Panc1 (cell line): ENCODE measurements around the gene MAD1L1. TPM values are rescaled to one million over a fixed set of nuclear protein-coding genes. Genes with fewer than 3 reads are reported as not detected.

Source experiments
- ATAC-seq: fragments of 200-7000 bp; cut with Tn5 transposase; 2 replicates; pipeline ENCODE4 v1.9.1; 2020; ENCODE audit warnings: mild to moderate bottlenecking, moderate library complexity
- BruUV-seq: library from RNA; stranded (reverse); fragments of 400-500 nt; replicated peaks from 2 replicates; lab custom pipeline; 2021; lab: Mats Ljungman, UMichigan
- CTCF ChIA-PET: fragments of 300-600 bp; sonication (Branson Sonifier 250); formaldehyde crosslinking; loops from one replicate; lab custom pipeline; 2022; ENCODE audit warnings: antibody characterized with exemption; lab: Charles Lee
- POLR2A ChIA-PET: fragments of 300-600 bp; sonication (Branson Sonifier 250); formaldehyde crosslinking; loops from one replicate; lab custom pipeline; 2022; ENCODE audit warnings: antibody characterized with exemption; lab: Charles Lee
- DNase-seq: peaks from one replicate; pipeline ENCODE4 v3.0.0-alpha.2; 2010; ENCODE audit warnings: low read depth, low spot score
- H3K27ac ChIP-seq: 2 replicates; pipeline ENCODE4 v1.5.1; 2011; ENCODE audit warnings: mild to moderate bottlenecking, low read length, inconsistent platforms
- H3K27me3 ChIP-seq: fragments of 200-500 bp; sonication (Bioruptor generic); 2 replicates; pipeline ENCODE4 v1.6.0; 2014; ENCODE audit warnings: low read length, inconsistent platforms; ENCODE audit not compliant: control insufficient read depth, insufficient read depth
- H3K36me3 ChIP-seq: fragments of 200-500 bp; sonication (Bioruptor generic); 2 replicates; pipeline ENCODE4 v1.5.1; 2014; ENCODE audit warnings: inconsistent platforms, mild to moderate bottlenecking, low read length, moderate library complexity; ENCODE audit not compliant: control insufficient read depth, insufficient read depth
- H3K4me1 ChIP-seq: 2 replicates; pipeline ENCODE4 v1.5.1; 2011; ENCODE audit warnings: inconsistent platforms, mild to moderate bottlenecking, low read length, moderate library complexity; ENCODE audit not compliant: control insufficient read depth, insufficient read depth
- H3K4me3 ChIP-seq, 2 experiments: 2 replicates each; pipeline ENCODE4 v1.5.1; 2011 to 2012; ENCODE audit warnings: low read depth in 2 of 2, low read length in 2 of 2, mild to moderate bottlenecking in 2 of 2, inconsistent platforms in 1 of 2, moderate library complexity in 1 of 2
- H3K9me3 ChIP-seq: fragments of 200-500 bp; sonication (Bioruptor generic); 2 replicates; pipeline ENCODE4 v1.5.1; 2014; ENCODE audit warnings: low read depth, mild to moderate bottlenecking, inconsistent platforms, low read length, moderate library complexity; ENCODE audit not compliant: control insufficient read depth, insufficient read depth
- CTCF ChIP-seq: fragments of 450-650 bp; IDR thresholded peaks from 2 replicates; pipeline ENCODE4 v1.5.1; 2017; ENCODE audit warnings: mild to moderate bottlenecking
- POLR2AphosphoS5 ChIP-seq: IDR thresholded peaks from 2 replicates; pipeline ENCODE4 v1.6.1; 2012; ENCODE audit warnings: mild to moderate bottlenecking, low read depth, low read length, moderate library complexity
- REST ChIP-seq, 2 experiments: IDR thresholded peaks; 2 replicates each; pipeline ENCODE4 v1.6.1; 2011 to 2012; ENCODE audit warnings: low read depth in 2 of 2, control low read depth in 1 of 2, low read length in 1 of 2, mild to moderate bottlenecking in 1 of 2, moderate library complexity in 1 of 2; ENCODE audit not compliant: insufficient read depth in 1 of 2
- SIN3A ChIP-seq: IDR thresholded peaks from 2 replicates; pipeline ENCODE4 v1.6.1; 2012; ENCODE audit warnings: low read depth, mild to moderate bottlenecking, low read length, moderate library complexity, borderline replicate concordance; ENCODE audit not compliant: insufficient read depth
- TCF7L2 ChIP-seq: IDR thresholded peaks from 2 replicates; pipeline ENCODE4 v1.6.1; 2011; ENCODE audit warnings: mild to moderate bottlenecking, low read depth, low read length, inconsistent platforms
- in situ Hi-C: cut with HindIII; loops from 2 replicates; pipeline ENCODE4 v1.10.0; 2016; ENCODE audit warnings: low sequenced_read_pairs, low pct_unique_long_range_greater_than_20kb
- intact Hi-C: fragments of 100-400 bp; cut with micrococcal nuclease; formaldehyde crosslinking; loops from one replicate; pipeline ENCODE4 v1.10.0; 2022; ENCODE audit not compliant: unreplicated experiment
- total RNA-seq: library from RNA; stranded (reverse); gene quantifications from one replicate; pipeline ENCODE4 v1.2.1, GENCODE V29; 2021; ENCODE audit not compliant: unreplicated experiment

MAD1L1 gene
- total RNA-seq, 1 experiment from 2014 or later, result 70.8 TPM

GRCh38 chr7:2228921-2229320, 3.8 kb downstream of the MAD1L1 start:
- intact Hi-C loops (no loop called here), in situ Hi-C loops (no loop called here)
- H3K9me3 ChIP-seq, result no peaks in the 10 kb centered on the region
- no peak for TF ChIP-seq TCF7L2
- no peak for TF ChIP-seq POLR2AphosphoS5
- TF ChIP-seq CTCF, result no peak
- no peak for TF ChIP-seq REST (IDR thresholded peaks at IDR 0.05; ENCODE audit: insufficient read depth in 1 of 2, low read depth in 2 of 2, low read length in 1 of 2)
- TF ChIP-seq SIN3A, result no peak
- ATAC-seq (no peak), DNase-seq (no peak)
- H3K36me3 ChIP-seq, result peaks cover 7% of the 10 kb centered on the region
- BruUV-seq, result no TSS peak
- peaks cover 9% of the 10 kb centered on the region; the same call in 1 of the 2 replicates for H3K4me1 ChIP-seq
- no peak overlapping the region for H3K4me3 ChIP-seq
- POLR2A ChIA-PET, result no interaction called here
- H3K27me3 ChIP-seq, result no peaks in the 10 kb centered on the region
- H3K27ac ChIP-seq, result no peak overlapping the region
- CTCF ChIA-PET, result interaction anchor here (0.6 kb wide), 1 partner anchor 119 kb away, joined by 6 read pairs; no protein-coding TSS in a partner anchor

GRCh38 chr7:2227699-2228098, 5.0 kb downstream of the MAD1L1 start:
- Histone ChIP-seq H3K4me1 (peaks cover 6% of the 10 kb centered on the region; the same call in 1 of the 2 replicates), H3K4me3 (no peak overlapping the region), H3K9me3 (no peaks in the 10 kb centered on the region), H3K36me3 (peaks cover 7% of the 10 kb centered on the region), H3K27me3 (no peaks in the 10 kb centered on the region), H3K27ac (no peak overlapping the region)
- intact Hi-C loops, result no loop called here
- in situ Hi-C loops, result no loop called here
- no peak for DNase-seq
- TF ChIP-seq TCF7L2, result no peak
- no peak for TF ChIP-seq SIN3A
- TF ChIP-seq POLR2AphosphoS5, result no peak
- no peak for TF ChIP-seq CTCF
- TF ChIP-seq REST (IDR thresholded peaks at IDR 0.05; ENCODE audit: insufficient read depth in 1 of 2, low read depth in 2 of 2, low read length in 1 of 2), result no peak
- CTCF ChIA-PET, result no interaction called here
- BruUV-seq, result no TSS peak
- POLR2A ChIA-PET, result no interaction called here
- no peak for ATAC-seq
